Measurements from ENCODE around the gene ITGA8.
"Not testable (repeated sequence)": the region's sequence is repeated elsewhere in the genome, so short reads cannot be mapped to it uniquely, and the experiment has no call there.

- TF ChIP-seq CTCF (optimal IDR thresholded peaks at IDR 0.05 in 1 of 3, IDR thresholded peaks at IDR 0.05 in 1 of 3, conservative IDR thresholded peaks at IDR 0.05 in 1 of 3; ENCODE audit: extremely low read depth in 1 of 3, insufficient read depth in 2 of 3, low read length in 3 of 3); EZH2 (IDR thresholded peaks at IDR 0.05; ENCODE audit: low read length): not testable (repeated sequence)
Measured at GRCh38 chr10:15761224-15761623, 41.5 kb upstream of the ITGA8 start.
